T-cell (primary cell): ENCODE measurements around the gene C2. TPM values are rescaled to one million over a fixed set of nuclear protein-coding genes. Genes with fewer than 3 reads are reported as not detected.

ENCODE experiments used
- ATAC-seq, 4 experiments: fragments of 200-7000 bp in 3 of 4; fragments of 150-1000 bp in 1 of 4; cut with Tn5 transposase; replicated peaks in 1 of 4; 1 replicate in 3 of 4; 2 replicates in 1 of 4; pipeline ENCODE4 v1.10.0; 2021; ENCODE audit warnings: moderate library complexity in 3 of 4, mild to moderate bottlenecking in 2 of 4, moderate number of reproducible peaks in 1 of 4
- CTCF ChIA-PET, 2 donors: fragments of 300-600 bp; sonication (Branson Sonifier 250); formaldehyde crosslinking; loops; one replicate each; lab custom pipeline; 2022; ENCODE audit warnings: antibody characterized with exemption in 2 of 2; lab: Charles Lee
- POLR2A ChIA-PET, 2 donors: fragments of 300-600 bp; sonication (Branson Sonifier 250); formaldehyde crosslinking; loops; one replicate each; lab custom pipeline; 2022; ENCODE audit warnings: antibody characterized with exemption in 2 of 2; lab: Charles Lee
- DNase-seq, 35 experiments: peaks; one replicate each; pipeline versions ENCODE4 v3.0.0 to v3.0.0-alpha.2; 2013 to 2023
- H3K27ac ChIP-seq: one replicate; pipeline ENCODE4 v1.5.1; 2013; ENCODE audit warnings: low read length
- H3K27me3 ChIP-seq, 2 experiments: replicated peaks in 1 of 2; 1 replicate in 1 of 2; 2 replicates in 1 of 2; pipeline versions ENCODE4 v1.6.1 to v1.7.0; 2013; ENCODE audit warnings: low read length in 1 of 2, mixed read lengths in 1 of 2; ENCODE audit not compliant: control insufficient read depth in 2 of 2, insufficient read depth in 2 of 2; ENCODE audit errors: extremely low read depth in 1 of 2
- H3K36me3 ChIP-seq, 2 donors: 1 replicate in 1 of 2; 2 replicates in 1 of 2; pipeline versions ENCODE4 v1.6.1 to v1.7.0; 2013; ENCODE audit warnings: low read length in 1 of 2; ENCODE audit not compliant: control insufficient read depth in 2 of 2, insufficient read depth in 1 of 2; ENCODE audit errors: extremely low read depth in 1 of 2
- H3K4me1 ChIP-seq, 2 experiments: 1 replicate in 1 of 2; 2 replicates in 1 of 2; pipeline versions ENCODE4 v1.6.1 to v1.7.0; 2013; ENCODE audit warnings: low read length in 2 of 2, mixed read lengths in 1 of 2; ENCODE audit not compliant: insufficient read depth in 2 of 2, control insufficient read depth in 1 of 2; ENCODE audit errors: extremely low read depth in 1 of 2
- H3K4me3 ChIP-seq, 2 donors: 1 replicate in 1 of 2; 2 replicates in 1 of 2; pipeline versions ENCODE4 v1.5.1 to v1.7.0; 2013; ENCODE audit warnings: mild to moderate bottlenecking in 2 of 2, low read length in 1 of 2, moderate library complexity in 1 of 2; ENCODE audit not compliant: control insufficient read depth in 1 of 2; ENCODE audit errors: extremely low read depth in 1 of 2
- H3K9me3 ChIP-seq: 2 replicates; pipeline ENCODE4 v1.7.0; 2013
- H3K27ac Mint-ChIP-seq, 2 donors: one replicate each; pipeline ENCODE4 v1.8.0; 2020 to 2021; ENCODE audit warnings: mild to moderate bottlenecking in 2 of 2, mixed read lengths in 2 of 2
- H3K27me3 Mint-ChIP-seq, 2 donors: one replicate each; pipeline ENCODE4 v1.8.0; 2021 to 2022; ENCODE audit warnings: mixed read lengths in 2 of 2
- H3K36me3 Mint-ChIP-seq: one replicate; pipeline ENCODE4 v1.8.0; 2021; ENCODE audit warnings: mixed read lengths
- H3K4me1 Mint-ChIP-seq, 3 donors: one replicate each; pipeline ENCODE4 v1.8.0; 2020 to 2022; ENCODE audit warnings: mixed read lengths in 3 of 3, mild to moderate bottlenecking in 1 of 3
- H3K4me3 Mint-ChIP-seq, 3 donors: one replicate each; pipeline ENCODE4 v1.8.0; 2020 to 2022; ENCODE audit warnings: mild to moderate bottlenecking in 3 of 3, mixed read lengths in 3 of 3, moderate library complexity in 3 of 3
- H3K9me3 Mint-ChIP-seq, 3 donors: one replicate each; pipeline ENCODE4 v1.8.0; 2020 to 2022; ENCODE audit warnings: mixed read lengths in 3 of 3
- WGBS: methylation state at CpG from one replicate; pipeline ENCODE4 v1.1.5; 2013; ENCODE audit warnings: missing lambda C conversion rate; ENCODE audit not compliant: insufficient coverage; 5-methylcytosine and 5-hydroxymethylcytosine counted together
- total RNA-seq, 35 experiments: library from RNA in 6 of 35; stranded (reverse) in 6 of 35; fragments of 120-200 nt in 1 of 35; gene quantifications; one replicate each; pipeline versions ENCODE4 v1.2.1 to v1.2.4 and lab custom pipeline; 2013 to 2026

C2 gene
- total RNA-seq, 5 donors from 2014 or later (not counting 1 experiment from before 2014, with no cell fraction given), result 1.3 to 5.1 (median 3.7) TPM

DNA sequence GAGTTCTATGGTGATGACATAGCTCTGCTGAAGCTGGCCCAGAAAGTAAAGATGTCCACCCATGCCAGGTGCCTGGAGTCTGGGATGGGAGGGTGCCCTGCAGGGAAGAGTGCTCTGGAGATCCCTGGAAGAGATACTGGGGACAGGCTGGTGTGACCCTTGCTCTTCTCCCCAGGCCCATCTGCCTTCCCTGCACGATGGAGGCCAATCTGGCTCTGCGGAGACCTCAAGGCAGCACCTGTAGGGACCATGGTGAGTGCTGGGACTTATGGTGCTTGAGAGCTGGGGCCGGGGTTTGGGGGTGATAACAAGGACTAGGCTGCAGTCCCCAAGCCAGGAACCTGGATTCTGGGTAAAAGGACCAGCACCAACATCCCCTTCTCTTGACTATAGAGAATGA lies 16.2 kb downstream of the C2 start:
- ATAC-seq, result no peak
- Mint-ChIP-seq H3K27me3 (peaks cover 8 to 27% of the 10 kb centered on the region in 2 donors), H3K9me3 (no peaks in the 10 kb centered on the region), H3K27ac (no peak overlapping the region), H3K4me1 (peaks cover 0 to 10% (median 0%) of the 10 kb centered on the region in 3 donors), H3K4me3 (no peak overlapping the region), H3K36me3 (no peaks in the 10 kb centered on the region)
- no CpG with 5 or more reads among the region's 3 CpGs for WGBS
- Histone ChIP-seq H3K4me3 (no peak overlapping the region), H3K9me3 (no peaks in the 10 kb centered on the region), H3K27ac (no peak overlapping the region), H3K36me3 (no peaks in the 10 kb centered on the region), H3K4me1 (no peaks in the 10 kb centered on the region), H3K27me3 (peaks cover 0 to 47% of the 10 kb centered on the region in 2 experiments)
- no peak for DNase-seq
- ChIA-PET CTCF (no interaction called here), POLR2A (no interaction called here)

DNA sequence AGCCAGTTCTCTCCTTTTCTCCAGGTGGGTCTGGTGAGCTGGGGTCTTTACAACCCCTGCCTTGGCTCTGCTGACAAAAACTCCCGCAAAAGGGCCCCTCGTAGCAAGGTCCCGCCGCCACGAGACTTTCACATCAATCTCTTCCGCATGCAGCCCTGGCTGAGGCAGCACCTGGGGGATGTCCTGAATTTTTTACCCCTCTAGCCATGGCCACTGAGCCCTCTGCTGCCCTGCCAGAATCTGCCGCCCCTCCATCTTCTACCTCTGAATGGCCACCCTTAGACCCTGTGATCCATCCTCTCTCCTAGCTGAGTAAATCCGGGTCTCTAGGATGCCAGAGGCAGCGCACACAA lies 17.6 kb downstream of the C2 start:
- Histone ChIP-seq H3K9me3 (no peaks in the 10 kb centered on the region), H3K36me3 (no peaks in the 10 kb centered on the region), H3K27ac (no peak overlapping the region), H3K27me3 (peaks cover 0 to 47% of the 10 kb centered on the region in 2 experiments), H3K4me3 (no peak overlapping the region), H3K4me1 (no peaks in the 10 kb centered on the region)
- Mint-ChIP-seq H3K27me3 (peaks cover 8 to 27% of the 10 kb centered on the region in 2 donors), H3K27ac (peak overlapping the region in 1 of 2 donors; percentile 12), H3K36me3 (no peaks in the 10 kb centered on the region), H3K9me3 (no peaks in the 10 kb centered on the region), H3K4me1 (peaks cover 0 to 10% (median 0%) of the 10 kb centered on the region in 3 donors), H3K4me3 (no peak overlapping the region)
- DNase-seq (no peak), ATAC-seq (no peak)
- CTCF ChIA-PET, result interaction anchor here in 1 of 2 donors (0.5 kb wide), 1 partner anchor 8 kb away, joined by 4 read pairs; no protein-coding TSS in a partner anchor
- POLR2A ChIA-PET, result no interaction called here
- WGBS, result 90% methylated on average over 3 of the region's 9 CpGs

DNA sequence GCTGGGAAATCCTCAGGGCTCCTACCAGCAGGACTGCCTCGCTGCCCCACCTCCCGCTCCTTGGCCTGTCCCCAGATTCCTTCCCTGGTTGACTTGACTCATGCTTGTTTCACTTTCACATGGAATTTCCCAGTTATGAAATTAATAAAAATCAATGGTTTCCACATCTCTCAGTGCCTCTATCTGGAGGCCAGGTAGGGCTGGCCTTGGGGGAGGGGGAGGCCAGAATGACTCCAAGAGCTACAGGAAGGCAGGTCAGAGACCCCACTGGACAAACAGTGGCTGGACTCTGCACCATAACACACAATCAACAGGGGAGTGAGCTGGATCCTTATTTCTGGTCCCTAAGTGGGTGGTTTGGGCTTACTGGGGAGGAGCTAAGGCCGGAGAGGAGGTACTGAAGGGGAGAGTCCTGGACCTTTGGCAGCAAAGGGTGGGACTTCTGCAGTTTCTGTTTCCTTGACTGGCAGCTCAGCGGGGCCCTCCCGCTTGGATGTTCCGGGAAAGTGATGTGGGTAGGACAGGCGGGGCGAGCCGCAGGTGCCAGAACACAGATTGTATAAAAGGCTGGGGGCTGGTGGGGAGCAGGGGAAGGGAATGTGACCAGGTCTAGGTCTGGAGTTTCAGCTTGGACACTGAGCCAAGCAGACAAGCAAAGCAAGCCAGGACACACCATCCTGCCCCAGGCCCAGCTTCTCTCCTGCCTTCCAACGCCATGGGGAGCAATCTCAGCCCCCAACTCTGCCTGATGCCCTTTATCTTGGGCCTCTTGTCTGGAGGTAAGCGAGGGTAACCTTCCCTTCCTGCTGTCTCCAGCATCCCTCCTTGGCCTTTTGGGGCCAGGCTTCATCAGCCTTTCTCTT lies 18.2 kb downstream of the C2 start, which contains the start of gene CFB:
Gene CFB, plus strand, starts transcription at position 589 of the 863 bp plus-strand sequence. Its CDS starts 127 bp downstream, at position 716.
- CTCF ChIA-PET, result interaction anchor here in 1 of 2 donors (0.5 kb wide), 1 partner anchor 9 kb away, joined by 4 read pairs; no protein-coding TSS in a partner anchor
- peaks cover 0 to 47% of the 10 kb centered on the region in 2 experiments for H3K27me3 ChIP-seq
- Mint-ChIP-seq H3K27me3 (peaks cover 8 to 27% of the 10 kb centered on the region in 2 donors), H3K36me3 (no peaks in the 10 kb centered on the region), H3K27ac (peak within 1 kb of the TSS in 1 of 2 donors; percentile 12), H3K9me3 (no peaks in the 10 kb centered on the region), H3K4me3 (no peak within 1 kb of the TSS), H3K4me1 (peaks cover 0 to 10% (median 0%) of the 10 kb centered on the region in 3 donors)
- no peak within 1 kb of the TSS for H3K4me3 ChIP-seq
- no peak for DNase-seq
- H3K4me1 ChIP-seq, result no peaks in the 10 kb centered on the region
- 52% methylated on average over 8 of the region's 11 CpGs for WGBS
- H3K36me3 ChIP-seq, result no peaks in the 10 kb centered on the region
- no peak within 1 kb of the TSS for H3K27ac ChIP-seq
- no peak for ATAC-seq
- POLR2A ChIA-PET, result no interaction called here
- no peaks in the 10 kb centered on the region for H3K9me3 ChIP-seq

DNA sequence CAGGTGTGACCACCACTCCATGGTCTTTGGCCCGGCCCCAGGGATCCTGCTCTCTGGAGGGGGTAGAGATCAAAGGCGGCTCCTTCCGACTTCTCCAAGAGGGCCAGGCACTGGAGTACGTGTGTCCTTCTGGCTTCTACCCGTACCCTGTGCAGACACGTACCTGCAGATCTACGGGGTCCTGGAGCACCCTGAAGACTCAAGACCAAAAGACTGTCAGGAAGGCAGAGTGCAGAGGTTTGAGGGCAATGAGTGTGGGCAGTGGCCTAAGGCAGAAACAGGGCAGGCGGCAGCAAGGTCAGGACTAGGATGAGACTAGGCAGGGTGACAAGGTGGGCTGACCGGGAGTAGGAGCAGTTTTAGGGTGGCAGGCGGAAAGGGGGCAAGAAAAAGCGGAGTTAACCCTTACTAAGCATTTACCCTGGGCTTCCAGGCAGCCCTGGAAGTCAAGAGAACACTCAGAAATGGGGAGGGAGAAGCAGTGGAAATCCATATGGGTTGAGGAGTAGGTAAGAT lies 18.9 kb downstream of the C2 start:
- Mint-ChIP-seq H3K4me1 (peaks cover 0 to 10% (median 0%) of the 10 kb centered on the region in 3 donors), H3K27ac (peak overlapping the region in 1 of 2 donors; percentile 9)

DNA sequence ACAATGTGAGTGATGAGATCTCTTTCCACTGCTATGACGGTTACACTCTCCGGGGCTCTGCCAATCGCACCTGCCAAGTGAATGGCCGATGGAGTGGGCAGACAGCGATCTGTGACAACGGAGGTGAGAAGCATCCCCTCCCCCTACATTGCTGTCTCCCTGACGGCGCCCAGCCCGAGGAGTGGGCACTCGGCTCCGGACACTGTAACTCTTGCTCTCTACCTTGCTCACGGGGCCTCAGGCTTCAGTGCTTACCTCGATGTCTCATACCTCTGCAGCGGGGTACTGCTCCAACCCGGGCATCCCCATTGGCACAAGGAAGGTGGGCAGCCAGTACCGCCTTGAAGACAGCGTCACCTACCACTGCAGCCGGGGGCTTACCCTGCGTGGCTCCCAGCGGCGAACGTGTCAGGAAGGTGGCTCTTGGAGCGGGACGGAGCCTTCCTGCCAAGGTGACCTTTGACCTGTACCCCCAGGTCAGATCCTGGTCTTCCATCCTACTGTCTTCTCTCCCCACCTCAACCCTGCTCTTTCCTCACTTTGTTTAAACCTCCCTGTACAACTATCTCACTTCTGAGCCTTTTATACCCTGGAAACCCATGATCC lies 19.7 kb downstream of the C2 start:
- WGBS, result 87% methylated on average over 20 of the region's 24 CpGs
- no peak overlapping the region for H3K27ac ChIP-seq
- CTCF ChIA-PET, result no interaction called here

More for the DNA sequence above, 18.9 kb downstream of the C2 start:
- WGBS, result 73% methylated on average over 10 of the region's 11 CpGs
- no peak overlapping the region for H3K4me3 ChIP-seq
- CTCF ChIA-PET, result no interaction called here
- DNase-seq (no peak), ATAC-seq (no peak)
- H3K9me3 Mint-ChIP-seq, result no peaks in the 10 kb centered on the region
- no peaks in the 10 kb centered on the region for H3K36me3 Mint-ChIP-seq
- H3K27me3 ChIP-seq, result peaks cover 0 to 44% of the 10 kb centered on the region in 2 experiments
- peaks cover 8 to 27% of the 10 kb centered on the region in 2 donors for H3K27me3 Mint-ChIP-seq
- H3K9me3 ChIP-seq, result no peaks in the 10 kb centered on the region
- no peaks in the 10 kb centered on the region for H3K4me1 ChIP-seq
- H3K4me3 Mint-ChIP-seq, result no peak overlapping the region
- H3K36me3 ChIP-seq, result peaks cover 4% of the 10 kb centered on the region in 2 donors
- POLR2A ChIA-PET, result no interaction called here
- no peak overlapping the region for H3K27ac ChIP-seq

DNA sequence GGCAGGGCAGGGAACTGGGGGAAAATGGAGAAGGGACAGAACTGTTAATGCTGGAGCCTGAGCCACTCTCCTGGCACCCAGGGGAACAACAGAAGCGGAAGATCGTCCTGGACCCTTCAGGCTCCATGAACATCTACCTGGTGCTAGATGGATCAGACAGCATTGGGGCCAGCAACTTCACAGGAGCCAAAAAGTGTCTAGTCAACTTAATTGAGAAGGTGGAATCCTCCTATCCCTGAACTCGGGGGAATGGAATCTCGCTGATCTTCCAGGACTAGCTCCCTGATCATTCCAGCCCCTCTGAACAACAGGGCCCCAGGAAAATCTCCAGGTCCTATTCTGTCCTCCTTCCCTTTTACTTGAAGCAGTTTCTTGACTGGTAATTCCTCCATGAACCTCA lies 20.3 kb downstream of the C2 start:
- peaks cover 3% of the 10 kb centered on the region for H3K36me3 Mint-ChIP-seq
- DNase-seq (no peak), ATAC-seq (no peak)
- H3K4me3 Mint-ChIP-seq, result no peak overlapping the region
- peaks cover 0 to 5% (median 0%) of the 10 kb centered on the region in 3 donors for H3K4me1 Mint-ChIP-seq
- Histone ChIP-seq H3K27me3 (peaks cover 0 to 35% of the 10 kb centered on the region in 2 experiments), H3K27ac (no peak overlapping the region), H3K4me1 (no peaks in the 10 kb centered on the region), H3K36me3 (peaks cover 8 to 16% of the 10 kb centered on the region in 2 donors), H3K4me3 (no peak overlapping the region), H3K9me3 (no peaks in the 10 kb centered on the region)
- no peaks in the 10 kb centered on the region for H3K9me3 Mint-ChIP-seq
- POLR2A ChIA-PET, result interaction anchor here in 1 of 2 donors (0.7 kb wide), 1 partner anchor 112 kb away, joined by 3 read pairs; no protein-coding TSS in a partner anchor
- peaks cover 0 to 18% of the 10 kb centered on the region in 2 donors for H3K27me3 Mint-ChIP-seq
- 83% methylated on average over 3 of the region's 4 CpGs for WGBS
- CTCF ChIA-PET, result no interaction called here
- no peak overlapping the region for H3K27ac Mint-ChIP-seq

More for the DNA sequence above, 19.7 kb downstream of the C2 start:
- DNase-seq (no peak), ATAC-seq (no peak)
- Mint-ChIP-seq H3K4me1 (peaks cover 0 to 10% (median 0%) of the 10 kb centered on the region in 3 donors), H3K27ac (no peak overlapping the region), H3K36me3 (no peaks in the 10 kb centered on the region), H3K27me3 (peaks cover 6 to 25% of the 10 kb centered on the region in 2 donors), H3K9me3 (no peaks in the 10 kb centered on the region), H3K4me3 (no peak overlapping the region)
- Histone ChIP-seq H3K4me1 (no peaks in the 10 kb centered on the region), H3K36me3 (peaks cover 6 to 11% of the 10 kb centered on the region in 2 donors), H3K9me3 (no peaks in the 10 kb centered on the region), H3K4me3 (no peak overlapping the region), H3K27me3 (peaks cover 0 to 42% of the 10 kb centered on the region in 2 experiments)
- POLR2A ChIA-PET, result no interaction called here
